OCI-LY3 (cell line): ENCODE data around the gene OR52K1.
"Not testable (repeated sequence)": the region's sequence is repeated elsewhere in the genome, so short reads cannot be mapped to it uniquely, and the experiment has no call there.

Experiments
- H2AFZ ChIP-seq: fragments of 200-600, 300-600 bp; shearing (Covaris generic); 2 replicates; pipeline ENCODE4 v1.6.0; 2014; ENCODE audit warnings: antibody characterized with exemption, low read depth, low read length
- H3K27ac ChIP-seq: fragments of 200-600, 300-600 bp; sonication (generic); 2 replicates; pipeline ENCODE4 v1.5.1; 2014; ENCODE audit warnings: mild to moderate bottlenecking, low read length, moderate library complexity, mixed read lengths
- H3K27me3 ChIP-seq: fragments of 200-600, 300-600 bp; sonication (generic); 2 replicates; pipeline ENCODE4 v1.6.1; 2014; ENCODE audit warnings: low read depth, low read length, mixed read lengths
- H3K36me3 ChIP-seq: fragments of 200-600, 300-600 bp; sonication (generic); replicated peaks from 2 replicates; pipeline ENCODE3; 2014; ENCODE audit warnings: low read depth, low read length, mixed read lengths
- H3K4me1 ChIP-seq: fragments of 300-600, 200-600 bp; sonication (generic); 2 replicates; pipeline ENCODE4 v1.6.1; 2014; ENCODE audit warnings: low read length, mixed read lengths
- H3K4me2 ChIP-seq: fragments of 200-600, 300-600 bp; sonication (generic); 2 replicates; pipeline ENCODE4 v1.6.1; 2014; ENCODE audit warnings: low read length, mixed read lengths
- H3K4me3 ChIP-seq: fragments of 300-600, 200-600 bp; sonication (generic); 2 replicates; pipeline ENCODE4 v1.5.1; 2014; ENCODE audit warnings: antibody characterized with exemption, mild to moderate bottlenecking, low read length, moderate library complexity
- H3K79me2 ChIP-seq: fragments of 300-600, 200-600 bp; shearing (Covaris generic); 2 replicates; pipeline ENCODE4 v1.6.1; 2014; ENCODE audit warnings: mild to moderate bottlenecking, low read length, mixed read lengths
- H3K9ac ChIP-seq: fragments of 300-600, 200-600 bp; shearing (Covaris generic); 2 replicates; pipeline ENCODE4 v1.6.0; 2014; ENCODE audit warnings: mild to moderate bottlenecking, low read length, moderate library complexity
- H3K9me3 ChIP-seq: fragments of 200-600, 300-600 bp; shearing (Covaris generic); 2 replicates; pipeline ENCODE4 v1.6.1; 2014; ENCODE audit warnings: low read length, mixed read lengths; ENCODE audit not compliant: insufficient read depth
- H4K20me1 ChIP-seq: fragments of 200-600, 300-600 bp; sonication (generic); 2 replicates; pipeline ENCODE4 v1.6.1; 2016; ENCODE audit warnings: low read length, mixed read lengths; ENCODE audit not compliant: insufficient read depth
- CTCF ChIP-seq: fragments of 200-600, 300-600 bp; sonication (generic); IDR thresholded peaks from 2 replicates; pipeline ENCODE4 v1.5.1; 2014; ENCODE audit warnings: antibody characterized with exemption, low read length, low read depth
- EZH2phosphoT487 ChIP-seq: fragments of 200-600 bp; shearing (Covaris generic); IDR thresholded peaks from 2 replicates; pipeline ENCODE4 v1.6.1; 2018; ENCODE audit warnings: antibody characterized with exemption, mixed run types, low read depth

Gene OR52K1

DNA sequence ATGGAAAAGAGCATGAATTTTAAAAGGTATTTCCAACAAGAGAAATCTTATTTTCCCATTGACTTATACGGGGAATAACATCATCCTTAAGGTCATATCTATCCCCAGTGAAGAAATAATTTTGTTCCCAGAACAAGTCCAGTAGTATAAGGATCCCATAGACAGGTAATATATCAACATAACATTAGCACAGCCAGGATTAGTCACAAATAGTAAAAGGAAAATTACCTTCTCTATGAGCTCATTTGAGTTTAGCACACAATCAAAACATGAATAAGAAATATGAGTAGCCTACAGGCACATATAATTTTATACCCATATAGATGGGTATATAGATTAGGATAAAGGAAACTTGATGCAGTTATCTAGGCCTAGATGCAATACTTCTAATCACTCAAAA lies 2.8 kb upstream of the OR52K1 start:
- no peak overlapping the region for H2AFZ ChIP-seq
- H3K4me1 ChIP-seq = no peaks in the 10 kb centered on the region
- no peak overlapping the region for H3K27ac ChIP-seq
- no peak overlapping the region for H3K9ac ChIP-seq
- no peaks in the 10 kb centered on the region for H3K9me3 ChIP-seq
- no peaks in the 10 kb centered on the region for H4K20me1 ChIP-seq
- H3K36me3 ChIP-seq = no peaks in the 10 kb centered on the region
- no peak overlapping the region for H3K4me2 ChIP-seq
- TF ChIP-seq EZH2phosphoT487 (no peak), CTCF (no peak)
- no peaks in the 10 kb centered on the region for H3K27me3 ChIP-seq
- H3K4me3 ChIP-seq = no peak overlapping the region
- H3K79me2 ChIP-seq = no peaks in the 10 kb centered on the region

DNA sequence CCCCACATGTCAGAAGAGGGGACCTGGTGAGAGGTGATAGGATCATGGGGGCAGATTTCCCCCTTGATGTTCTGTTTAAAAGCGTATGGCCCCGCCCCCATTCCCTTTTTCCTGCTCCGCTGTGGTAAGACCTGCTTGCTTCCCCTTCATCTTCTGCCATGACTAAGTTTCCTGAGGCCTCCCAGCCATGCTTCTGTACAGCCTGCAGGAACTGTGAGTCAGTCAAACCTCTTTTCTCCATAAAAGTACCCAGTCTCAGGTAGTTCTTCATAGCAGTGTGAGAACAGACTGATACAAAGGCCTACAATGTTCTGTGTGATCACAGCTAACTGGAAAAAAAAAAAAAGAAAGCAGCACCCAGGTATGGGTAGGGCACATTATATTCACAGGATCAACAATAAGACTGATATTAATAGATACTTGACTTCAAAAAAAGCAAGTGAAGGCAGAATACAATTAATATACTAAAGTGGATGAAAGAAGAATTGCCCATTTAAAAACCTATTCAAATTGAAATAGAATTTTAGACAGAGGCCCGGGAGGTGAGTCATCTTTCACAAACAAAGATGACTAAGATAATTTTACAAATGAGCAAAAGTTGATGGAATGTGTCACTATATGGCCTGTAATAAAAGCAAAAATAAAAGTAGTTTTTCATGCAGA lies 1.7 kb upstream of the OR52K1 start:
- Histone ChIP-seq H4K20me1 (no peaks in the 10 kb centered on the region), H3K79me2 (no peaks in the 10 kb centered on the region), H3K9ac (no peak overlapping the region)

DNA sequence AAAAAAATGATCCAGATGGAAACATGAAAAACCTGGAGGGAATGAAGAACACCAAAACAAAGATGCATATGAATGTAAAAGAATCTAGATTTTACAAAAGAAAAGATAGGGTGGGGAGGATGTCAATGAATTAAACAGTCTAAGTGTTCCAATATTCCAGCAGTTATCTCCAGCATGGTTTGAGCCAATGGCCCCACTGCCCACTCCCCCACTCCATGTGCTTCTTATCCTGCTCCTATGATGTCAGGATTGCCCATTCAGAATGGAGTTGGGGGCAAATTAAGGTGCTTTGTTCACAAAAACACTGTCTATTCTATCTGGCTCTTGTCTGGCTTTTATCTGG lies 1.2 kb upstream of the OR52K1 start:
- no peaks in the 10 kb centered on the region for H3K36me3 ChIP-seq
- H3K27ac ChIP-seq = no peak overlapping the region
- H3K4me1 ChIP-seq = no peaks in the 10 kb centered on the region
- TF ChIP-seq CTCF (no peak), EZH2phosphoT487 (no peak)
- no peak overlapping the region for H3K9ac ChIP-seq
- H3K4me2 ChIP-seq = no peak overlapping the region
- no peak overlapping the region for H3K4me3 ChIP-seq
- H4K20me1 ChIP-seq = no peaks in the 10 kb centered on the region
- no peaks in the 10 kb centered on the region for H3K9me3 ChIP-seq
- H2AFZ ChIP-seq = no peak overlapping the region
- no peaks in the 10 kb centered on the region for H3K79me2 ChIP-seq
- no peaks in the 10 kb centered on the region for H3K27me3 ChIP-seq

More for the DNA sequence above, 1.7 kb upstream of the OR52K1 start:
- H3K9me3 ChIP-seq = no peaks in the 10 kb centered on the region
- TF ChIP-seq CTCF = no peak
- TF ChIP-seq EZH2phosphoT487 = no peak
- no peaks in the 10 kb centered on the region for H3K4me1 ChIP-seq
- H3K27me3 ChIP-seq = no peaks in the 10 kb centered on the region
- H3K36me3 ChIP-seq = no peaks in the 10 kb centered on the region
- H3K27ac ChIP-seq = no peak overlapping the region
- H2AFZ ChIP-seq = no peak overlapping the region
- no peak overlapping the region for H3K4me3 ChIP-seq
- no peak overlapping the region for H3K4me2 ChIP-seq

- Histone ChIP-seq H4K20me1 (no peaks in the 10 kb centered on the region), H3K79me2 (no peaks in the 10 kb centered on the region), H3K36me3 (no peaks in the 10 kb centered on the region), H3K27ac (no peak overlapping the region), H3K4me1 (peaks cover 10% of the 10 kb centered on the region), H3K27me3 (no peaks in the 10 kb centered on the region), H3K4me2 (no peak overlapping the region), H3K9ac (no peak overlapping the region), H3K4me3 (no peak overlapping the region), H3K9me3 (no peaks in the 10 kb centered on the region), H2AFZ (no peak overlapping the region)
- no peak for TF ChIP-seq CTCF
- no peak for TF ChIP-seq EZH2phosphoT487
Measured at GRCh38 chr11:4484310-4484709, 1.9 kb downstream of the OR52K1 start.

DNA sequence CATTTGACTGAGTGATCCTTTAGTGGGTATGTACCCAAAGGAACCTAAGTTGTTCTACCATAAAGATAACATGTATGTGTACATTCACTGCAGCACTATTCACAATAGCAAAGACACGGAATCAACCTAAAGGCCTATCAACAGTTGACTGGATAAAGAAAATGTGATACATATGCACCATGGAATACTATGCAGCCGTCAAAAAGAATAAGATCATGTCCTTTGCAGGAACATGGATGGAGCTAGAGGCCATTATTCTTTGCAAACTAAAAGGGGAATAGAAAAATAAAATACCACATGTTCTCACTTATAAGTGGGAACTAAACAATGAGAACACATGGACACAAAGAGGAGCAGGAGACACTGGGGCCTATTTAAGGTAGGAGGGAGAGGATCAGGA lies 9.0 kb downstream of the OR52K1 start:
- Histone ChIP-seq H3K4me1 (peaks cover 16% of the 10 kb centered on the region), H3K27me3 (peaks cover 24% of the 10 kb centered on the region)
- not testable (repeated sequence) for H3K9ac ChIP-seq, H3K27ac ChIP-seq, H3K79me2 ChIP-seq, H2AFZ ChIP-seq, H3K36me3 ChIP-seq, H3K9me3 ChIP-seq, H3K4me3 ChIP-seq, H4K20me1 ChIP-seq, H3K4me2 ChIP-seq
